ENCODE measurements around the gene CBFA2T2. TPM values are rescaled to one million over a fixed set of nuclear protein-coding genes. Genes with fewer than 3 reads are reported as not detected.
"Not testable (repeated sequence)": the region's sequence is repeated elsewhere in the genome, so short reads cannot be mapped to it uniquely, and the experiment has no call there.

The CBFA2T2 gene
- total RNA-seq, 1 experiment from 2014 or later, result 13.1 TPM

- BruUV-seq (replicated peaks), result no TSS peak
Measured at GRCh38 chr20:33589059-33589458, 99.2 kb downstream of the CBFA2T2 start.

GRCh38 chr20:33591901-33592300, 102.0 kb downstream of the CBFA2T2 start:
- H3K36me3 ChIP-seq (ENCODE audit: insufficient read depth, low read length, poor library complexity, severe bottlenecking); BruUV-seq (replicated peaks); CTCF ChIA-PET; H3K4me3 ChIP-seq (ENCODE audit: low read depth, low read length, poor library complexity, severe bottlenecking); intact Hi-C loops (cut with micrococcal nuclease; ENCODE audit: unreplicated experiment); H3K27ac ChIP-seq (ENCODE audit: low read depth, low read length, poor library complexity, severe bottlenecking); POLR2A ChIA-PET (ENCODE audit: low non-redundant PET); DNase-seq (ENCODE audit: low spot score); H3K4me1 ChIP-seq (ENCODE audit: insufficient read depth, low read length, poor library complexity, severe bottlenecking); H3K27me3 ChIP-seq (replicated peaks; ENCODE audit: insufficient read depth, low read depth, low read length, poor library complexity); H3K9me3 ChIP-seq (ENCODE audit: low read depth, low read length, poor library complexity, severe bottlenecking): not testable (repeated sequence)

More at GRCh38 chr20:33589059-33589458, 99.2 kb downstream of the CBFA2T2 start:
- POLR2A ChIA-PET (ENCODE audit: low non-redundant PET), result no interaction called here
- intact Hi-C loops (cut with micrococcal nuclease; ENCODE audit: unreplicated experiment), result no loop called here
- no peaks in the 10 kb centered on the region for H3K9me3 ChIP-seq (ENCODE audit: low read depth, low read length, poor library complexity, severe bottlenecking)
- CTCF ChIA-PET, result no interaction called here
- TF ChIP-seq, protein P1, sequence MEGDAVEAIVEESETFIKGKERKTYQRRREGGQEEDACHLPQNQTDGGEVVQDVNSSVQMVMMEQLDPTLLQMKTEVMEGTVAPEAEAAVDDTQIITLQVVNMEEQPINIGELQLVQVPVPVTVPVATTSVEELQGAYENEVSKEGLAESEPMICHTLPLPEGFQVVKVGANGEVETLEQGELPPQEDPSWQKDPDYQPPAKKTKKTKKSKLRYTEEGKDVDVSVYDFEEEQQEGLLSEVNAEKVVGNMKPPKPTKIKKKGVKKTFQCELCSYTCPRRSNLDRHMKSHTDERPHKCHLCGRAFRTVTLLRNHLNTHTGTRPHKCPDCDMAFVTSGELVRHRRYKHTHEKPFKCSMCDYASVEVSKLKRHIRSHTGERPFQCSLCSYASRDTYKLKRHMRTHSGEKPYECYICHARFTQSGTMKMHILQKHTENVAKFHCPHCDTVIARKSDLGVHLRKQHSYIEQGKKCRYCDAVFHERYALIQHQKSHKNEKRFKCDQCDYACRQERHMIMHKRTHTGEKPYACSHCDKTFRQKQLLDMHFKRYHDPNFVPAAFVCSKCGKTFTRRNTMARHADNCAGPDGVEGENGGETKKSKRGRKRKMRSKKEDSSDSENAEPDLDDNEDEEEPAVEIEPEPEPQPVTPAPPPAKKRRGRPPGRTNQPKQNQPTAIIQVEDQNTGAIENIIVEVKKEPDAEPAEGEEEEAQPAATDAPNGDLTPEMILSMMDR (conservative IDR thresholded peaks at IDR 0.05; ENCODE audit: low read depth, low read length), result no peak
- no peak for TF ChIP-seq EZH2 (IDR thresholded peaks at IDR 0.05; ENCODE audit: borderline replicate concordance, low read depth, low read length, poor library complexity, severe bottlenecking)
- no peak for DNase-seq (ENCODE audit: low spot score)
- no peaks in the 10 kb centered on the region for H3K27me3 ChIP-seq (replicated peaks; ENCODE audit: insufficient read depth, low read depth, low read length, poor library complexity)
- H3K4me1 ChIP-seq (ENCODE audit: insufficient read depth, low read length, poor library complexity, severe bottlenecking), result peaks cover 16% of the 10 kb centered on the region
- no peaks in the 10 kb centered on the region for H3K36me3 ChIP-seq (ENCODE audit: insufficient read depth, low read length, poor library complexity, severe bottlenecking)
- no peak overlapping the region for H3K27ac ChIP-seq (ENCODE audit: low read depth, low read length, poor library complexity, severe bottlenecking)
- no peak overlapping the region for H3K4me3 ChIP-seq (ENCODE audit: low read depth, low read length, poor library complexity, severe bottlenecking)

- CTCF ChIA-PET, result no interaction called here
- Histone ChIP-seq H3K4me3 (ENCODE audit: low read depth, low read length, poor library complexity, severe bottlenecking) (no peak overlapping the region), H3K9me3 (ENCODE audit: low read depth, low read length, poor library complexity, severe bottlenecking) (no peaks in the 10 kb centered on the region), H3K4me1 (ENCODE audit: insufficient read depth, low read length, poor library complexity, severe bottlenecking) (no peaks in the 10 kb centered on the region), H3K27ac (ENCODE audit: low read depth, low read length, poor library complexity, severe bottlenecking) (no peak overlapping the region), H3K27me3 (replicated peaks; ENCODE audit: insufficient read depth, low read depth, low read length, poor library complexity) (no peaks in the 10 kb centered on the region), H3K36me3 (ENCODE audit: insufficient read depth, low read length, poor library complexity, severe bottlenecking) (no peaks in the 10 kb centered on the region)
- no peak for DNase-seq (ENCODE audit: low spot score)
- TF ChIP-seq EZH2 (IDR thresholded peaks at IDR 0.05; ENCODE audit: borderline replicate concordance, low read depth, low read length, poor library complexity, severe bottlenecking), result no peak
- TF ChIP-seq, protein P1 (conservative IDR thresholded peaks at IDR 0.05; ENCODE audit: low read depth, low read length), result no peak
- no TSS peak for BruUV-seq (replicated peaks)
- intact Hi-C loops (cut with micrococcal nuclease; ENCODE audit: unreplicated experiment), result no loop called here
- POLR2A ChIA-PET (ENCODE audit: low non-redundant PET), result no interaction called here
Measured at GRCh38 chr20:33594743-33595142, 104.8 kb downstream of the CBFA2T2 start.

- Histone ChIP-seq H3K36me3 (ENCODE audit: insufficient read depth, low read length, poor library complexity, severe bottlenecking) (no peaks in the 10 kb centered on the region), H3K27ac (ENCODE audit: low read depth, low read length, poor library complexity, severe bottlenecking) (no peak overlapping the region), H3K4me3 (ENCODE audit: low read depth, low read length, poor library complexity, severe bottlenecking) (no peak overlapping the region), H3K9me3 (ENCODE audit: low read depth, low read length, poor library complexity, severe bottlenecking) (no peaks in the 10 kb centered on the region), H3K4me1 (ENCODE audit: insufficient read depth, low read length, poor library complexity, severe bottlenecking) (no peaks in the 10 kb centered on the region), H3K27me3 (replicated peaks; ENCODE audit: insufficient read depth, low read depth, low read length, poor library complexity) (no peaks in the 10 kb centered on the region)
- ChIA-PET POLR2A (ENCODE audit: low non-redundant PET) (no interaction called here), CTCF (no interaction called here)
- BruUV-seq (replicated peaks), result no TSS peak
- intact Hi-C loops (cut with micrococcal nuclease; ENCODE audit: unreplicated experiment), result no loop called here
- TF ChIP-seq EZH2 (IDR thresholded peaks at IDR 0.05; ENCODE audit: borderline replicate concordance, low read depth, low read length, poor library complexity, severe bottlenecking), result no peak
- TF ChIP-seq, protein P1 (conservative IDR thresholded peaks at IDR 0.05; ENCODE audit: low read depth, low read length), result no peak
- DNase-seq (ENCODE audit: low spot score), result no peak
Measured at GRCh38 chr20:33600414-33600813, 110.5 kb downstream of the CBFA2T2 start.

Data from A673 (cell line).